GM21360 (cell line): ENCODE data around the gene WDR90.
A peak's percentile ranks its signal among the peaks of the same experiment; 100 is the strongest.

Source experiments
- ATAC-seq: cut with Tn5 transposase; IDR thresholded peaks from one replicate; pipeline ENCODE4 v1.9.1; 2021; ENCODE audit warnings: mild to moderate bottlenecking, moderate library complexity; ENCODE audit not compliant: unreplicated experiment

The WDR90 gene

GRCh38 chr16:637081-638018, 11.8 kb upstream of the WDR90 start:
- peak; percentile 4 for ATAC-seq

DNA sequence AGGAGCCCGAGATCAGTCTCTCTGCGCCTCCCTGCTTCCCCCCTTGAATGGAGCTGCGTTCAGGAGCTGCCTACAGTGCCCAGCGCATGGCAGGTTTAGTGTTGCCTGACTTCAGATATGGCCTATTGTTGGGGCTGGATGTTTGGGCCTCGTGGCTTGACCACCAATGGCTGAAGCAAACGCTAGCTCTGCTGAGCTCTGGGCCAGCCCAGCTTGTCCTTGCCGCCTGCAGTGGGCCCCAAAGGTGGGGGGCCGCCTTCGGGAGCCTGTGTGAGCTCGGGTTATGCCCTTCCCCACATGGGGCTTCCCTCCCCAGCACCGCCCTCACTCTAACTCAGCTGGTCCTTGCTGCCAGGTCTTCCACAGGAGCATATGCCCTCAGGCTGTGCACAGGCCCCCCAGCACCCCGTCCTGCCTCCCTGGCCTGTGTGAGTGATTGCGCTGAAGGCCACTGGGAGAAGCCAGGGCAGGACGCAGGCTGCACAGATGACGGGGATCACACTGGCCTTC, 11.1 kb upstream of the WDR90 start:
- ATAC-seq = no peak

DNA sequence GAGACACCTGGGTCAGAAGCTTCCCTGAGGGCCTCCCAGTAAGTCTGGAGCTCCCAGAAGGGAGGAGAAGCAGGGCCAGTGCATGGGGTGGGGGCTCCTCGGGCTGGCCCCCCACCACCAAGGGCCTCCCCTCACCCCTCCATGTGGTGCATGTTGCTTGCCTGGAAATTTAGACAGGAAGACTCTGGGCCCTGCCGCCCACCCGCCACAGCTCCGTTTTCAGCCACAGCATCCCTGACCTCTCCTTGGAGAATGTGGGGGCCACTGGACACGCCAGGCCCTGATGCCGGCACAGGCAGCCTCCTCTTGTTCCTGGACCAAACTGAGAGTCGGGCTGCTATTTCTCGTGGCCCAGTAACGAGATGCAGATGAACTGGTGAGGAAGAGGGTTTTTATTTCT, 10.3 kb upstream of the WDR90 start:
- no peak for ATAC-seq

DNA sequence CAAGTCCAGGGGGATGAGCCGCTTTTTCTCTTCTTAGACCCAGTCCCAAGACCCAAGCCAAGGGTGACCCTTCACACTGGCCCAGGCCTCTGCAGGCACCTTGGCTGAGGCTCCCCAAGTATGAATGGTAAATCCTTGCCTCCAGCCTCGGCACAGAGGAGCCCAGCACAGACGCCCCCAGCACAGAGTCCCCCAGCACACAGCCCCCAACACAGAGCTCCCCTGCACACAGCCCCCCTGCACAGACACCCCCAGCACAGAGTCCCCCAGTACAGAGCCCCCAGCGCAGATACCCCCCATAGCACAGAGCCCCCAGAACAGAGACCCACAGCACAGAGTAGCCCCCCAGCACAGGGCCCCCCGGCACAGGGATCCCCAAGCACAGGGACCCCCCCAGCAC, 8.6 kb upstream of the WDR90 start:
- no peak for ATAC-seq

- ATAC-seq = peak; percentile 35
These were observed 7.6 kb upstream of the WDR90 start, which contains the start of gene MCRIP2 for GRCh38 chr16:641326-642188. Gene MCRIP2 (plus strand): TSS chr16:641828. CDS start chr16:641992, 164 bp downstream.

- peak; percentile 32 for ATAC-seq
These were observed 6.7 kb upstream of the WDR90 start for GRCh38 chr16:642189-643049.

DNA sequence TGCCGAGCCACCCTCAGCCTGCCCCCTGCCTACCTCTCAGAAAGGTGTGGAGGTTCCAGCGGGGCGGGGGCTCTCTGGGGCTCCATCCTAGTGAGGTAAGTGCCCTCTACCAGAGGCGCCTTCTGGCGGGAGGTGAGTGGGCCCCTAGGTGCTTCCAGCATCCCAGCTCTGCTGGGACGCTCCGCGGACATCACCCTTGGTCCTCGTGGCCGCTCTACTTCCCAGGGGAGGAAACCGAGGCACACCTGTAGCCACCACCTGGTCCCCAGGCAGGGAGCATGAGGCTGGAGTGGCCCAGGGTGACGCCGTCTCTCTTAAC, 6.2 kb upstream of the WDR90 start:
- ATAC-seq = no peak

DNA sequence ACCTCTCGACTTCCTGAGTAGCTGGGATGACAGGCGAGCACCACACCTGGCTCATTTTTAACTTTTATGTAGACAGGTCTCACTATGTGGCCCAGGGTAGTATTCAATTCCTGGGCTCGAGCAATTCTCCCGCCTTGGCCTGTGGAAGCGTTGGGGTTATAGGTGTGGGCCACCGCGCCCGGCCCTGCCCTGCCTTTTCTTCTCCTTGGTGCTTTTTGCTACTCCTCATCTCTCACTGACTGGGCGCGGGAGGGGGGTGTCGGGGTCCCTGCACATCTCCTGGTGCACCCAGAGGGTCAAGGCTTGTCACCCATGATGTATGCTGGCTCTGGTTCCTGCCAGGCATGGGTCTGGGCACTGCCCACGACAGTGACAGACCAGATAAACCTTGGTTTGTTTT, 4.6 kb upstream of the WDR90 start:
- no peak for ATAC-seq

DNA sequence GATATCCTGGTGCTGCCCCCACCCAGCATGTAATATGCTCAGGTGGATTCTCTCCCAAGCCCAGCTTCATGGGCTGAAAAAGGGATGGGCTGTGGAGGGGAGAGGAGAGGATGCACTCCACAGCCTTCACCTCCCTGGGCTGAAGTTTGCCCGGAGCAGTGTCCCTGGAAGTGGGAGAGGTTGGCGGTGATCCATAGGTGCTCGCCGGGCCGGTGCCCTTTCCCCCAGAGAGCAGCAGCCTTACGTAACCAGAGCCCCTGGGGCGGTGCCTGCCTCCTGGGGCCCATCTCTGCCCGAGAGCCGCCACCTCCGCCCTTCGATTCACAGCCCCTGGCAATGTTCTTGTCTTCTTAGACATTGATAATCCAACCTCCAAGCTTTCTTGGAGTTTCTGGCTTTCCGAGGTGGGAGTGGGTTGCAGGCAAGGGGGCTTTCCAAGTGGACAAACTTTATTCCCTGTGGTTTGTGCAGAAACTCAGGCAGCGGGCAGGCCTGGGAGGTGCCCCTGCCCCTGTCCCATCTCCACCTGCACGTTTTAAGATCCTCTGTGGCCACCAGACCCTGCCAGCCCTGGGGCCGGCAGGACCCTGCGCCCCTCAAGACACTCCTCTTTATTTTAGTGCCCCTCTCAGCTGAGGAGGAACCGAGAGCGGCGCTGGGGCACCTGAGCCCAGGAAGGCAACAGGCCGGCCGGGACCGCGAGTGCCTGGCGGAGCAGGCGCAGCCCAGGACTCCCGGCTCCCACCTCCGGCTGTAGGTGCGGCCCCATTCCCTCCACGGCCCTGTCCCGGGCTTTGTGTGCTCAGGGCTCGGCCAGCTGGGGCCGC, 3.1 kb upstream of the WDR90 start:
- ATAC-seq = no peak

DNA sequence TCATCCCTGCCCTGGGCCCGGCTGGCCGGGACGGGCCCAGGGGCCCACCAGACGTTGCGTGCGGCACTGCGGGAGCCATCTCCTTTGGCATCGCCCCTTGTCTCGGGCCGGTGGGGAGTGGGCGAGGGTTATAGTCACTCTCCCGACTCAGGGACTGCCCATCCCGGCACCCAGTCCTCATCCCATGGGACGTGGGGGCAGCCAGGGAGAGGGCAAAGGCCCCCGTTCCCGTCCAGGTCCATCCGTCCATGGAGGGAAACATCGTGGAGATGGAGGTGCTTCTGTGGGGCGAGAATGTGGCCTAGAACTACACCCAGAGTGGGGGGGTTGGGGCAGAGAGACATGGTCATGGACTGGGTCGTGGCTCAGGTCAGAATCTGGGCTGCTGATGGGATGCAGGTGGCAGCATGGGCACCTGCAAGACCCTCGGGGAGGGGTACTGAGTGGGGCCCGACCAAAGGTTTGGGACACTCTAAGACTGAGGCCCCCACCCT, 2.4 kb upstream of the WDR90 start:
- ATAC-seq = no peak

GRCh38 chr16:647173-647902, 1.8 kb upstream of the WDR90 start:
- ATAC-seq = no peak

- ATAC-seq = no peak
These were observed 939 bp upstream of the WDR90 start for GRCh38 chr16:648071-648780.

- no peak for ATAC-seq
These were observed 466 bp downstream of the WDR90 start for GRCh38 chr16:649631-650030.

DNA sequence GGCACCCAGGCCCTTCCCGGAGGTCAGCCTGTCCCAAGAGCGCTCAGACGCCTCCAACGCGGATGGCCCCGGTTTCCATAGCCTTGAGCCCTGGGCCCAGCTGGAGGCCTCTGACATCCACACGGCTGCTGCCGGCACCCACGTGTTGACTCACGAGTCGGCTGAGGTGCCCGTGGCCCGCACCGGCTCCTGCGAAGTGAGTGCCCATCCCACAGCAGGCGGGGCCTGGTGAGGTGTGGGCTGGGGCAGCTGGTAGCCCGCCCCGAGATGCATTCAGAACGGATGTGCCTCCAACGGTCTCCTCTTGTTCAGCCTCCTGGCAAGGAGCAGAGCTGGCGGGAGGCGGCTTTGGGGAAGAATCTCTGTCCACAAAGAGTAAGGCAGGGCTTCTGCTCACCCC, 2.7 kb downstream of the WDR90 start:
- ATAC-seq = no peak

GRCh38 chr16:652454-653305, 3.5 kb downstream of the WDR90 start:
- ATAC-seq = no peak

DNA sequence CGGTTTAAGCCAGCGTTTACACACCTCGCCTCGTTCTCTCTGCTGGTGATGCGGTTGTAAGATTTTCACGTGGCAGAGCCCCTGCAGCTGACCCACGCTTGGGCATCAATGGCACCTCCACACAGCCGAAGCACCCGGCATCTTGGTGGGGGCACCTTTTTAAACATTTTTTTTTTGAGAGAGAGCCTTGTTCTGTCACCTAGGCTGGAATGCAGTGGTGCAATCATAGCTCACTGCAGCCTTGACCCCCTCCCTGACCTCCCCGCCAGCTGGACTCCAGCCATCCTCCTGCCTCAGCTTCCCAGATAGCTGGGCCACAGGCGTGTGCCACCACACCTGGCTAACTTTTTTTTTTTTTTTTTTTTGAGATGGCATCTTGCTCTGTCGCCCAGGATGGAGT, 4.9 kb downstream of the WDR90 start:
- ATAC-seq = no peak

- no peak for ATAC-seq
These were observed 8.3 kb downstream of the WDR90 start for GRCh38 chr16:657487-657886.
